HG02885 (cell line): ENCODE results near the gene SENP2.
A peak's percentile ranks its signal among the peaks of the same experiment; 100 is the strongest.
"Not testable (repeated sequence)": the region's sequence is repeated elsewhere in the genome, so short reads cannot be mapped to it uniquely, and the experiment has no call there.

ENCODE experiments used
- ATAC-seq: cut with Tn5 transposase; IDR thresholded peaks from one replicate; pipeline ENCODE4 v1.9.1; 2021; ENCODE audit warnings: mild to moderate bottlenecking; ENCODE audit not compliant: unreplicated experiment, poor library complexity

Gene SENP2

DNA sequence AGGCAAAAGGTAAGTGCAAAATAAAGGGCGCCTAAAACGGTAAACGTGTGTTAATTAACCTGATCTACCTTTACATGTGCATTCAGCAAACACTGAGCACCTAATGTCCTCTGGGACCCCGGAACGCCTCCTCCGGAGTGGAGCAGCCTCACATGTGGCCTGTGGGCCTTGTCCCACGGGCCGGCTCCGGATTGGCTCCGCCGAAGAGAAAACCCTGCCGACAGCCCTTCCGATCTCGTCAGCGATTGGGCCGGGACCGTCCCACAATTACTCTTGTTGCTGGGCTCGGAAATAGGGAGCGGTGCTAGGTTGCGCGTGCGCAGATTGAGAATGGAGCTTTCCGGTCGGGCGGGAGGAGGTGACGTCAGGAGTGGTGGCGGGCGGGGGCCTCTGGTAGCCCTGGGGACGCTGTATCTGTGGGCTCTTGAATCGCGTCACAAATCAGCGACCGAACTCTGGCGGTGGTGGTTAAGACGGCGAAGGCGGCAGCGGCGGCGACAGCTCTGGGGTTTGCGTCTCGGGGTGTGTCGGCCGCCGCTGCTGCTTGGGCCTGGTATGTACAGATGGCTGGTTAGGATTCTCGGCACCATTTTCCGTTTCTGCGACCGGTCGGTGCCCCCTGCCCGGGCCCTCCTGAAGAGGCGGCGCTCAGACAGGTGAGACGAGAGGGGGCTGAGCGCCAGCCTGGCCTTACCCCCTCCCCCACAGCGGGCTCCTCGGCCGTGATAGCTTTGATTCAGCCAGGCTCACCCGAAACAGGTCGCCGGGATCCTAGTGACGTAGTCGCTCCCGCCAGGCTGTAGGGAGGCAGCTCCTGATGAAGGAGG, at the start of gene SENP2:
Gene SENP2, plus strand, starts transcription at position 437 of the 827 bp plus-strand sequence. Its CDS starts 119 bp downstream, at position 556.
- ATAC-seq = peak; percentile 98

DNA sequence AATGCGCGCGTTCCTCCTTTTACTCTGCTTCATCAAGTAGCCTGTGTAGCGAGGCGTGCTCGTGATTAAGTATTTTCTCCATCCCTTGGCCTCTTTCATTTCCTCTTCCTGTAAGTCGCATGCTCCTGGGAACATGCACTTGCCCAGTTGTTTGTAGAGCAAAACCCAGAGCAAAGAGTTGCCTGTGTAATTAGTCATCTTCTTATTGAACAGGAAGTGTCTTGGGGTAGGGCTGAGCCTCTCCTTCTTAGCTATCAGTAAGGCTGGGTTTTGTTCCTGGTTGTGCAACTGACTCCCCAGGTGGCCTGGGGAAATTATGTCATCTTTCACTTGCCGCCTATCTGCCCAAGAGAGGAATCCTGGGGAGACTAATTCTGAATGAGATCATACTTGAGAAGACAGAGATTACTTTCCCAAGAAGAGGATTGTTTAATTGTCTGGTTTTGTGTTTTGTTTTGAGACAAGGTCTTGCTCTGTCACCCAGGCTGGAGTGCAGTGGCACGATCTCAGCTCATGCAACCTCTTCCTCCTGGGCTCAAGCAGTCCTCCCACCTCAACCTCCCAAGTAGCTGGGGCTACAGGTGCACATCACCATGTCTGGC, 48.6 kb upstream of the SENP2 start:
- peak; percentile 98 for ATAC-seq

DNA sequence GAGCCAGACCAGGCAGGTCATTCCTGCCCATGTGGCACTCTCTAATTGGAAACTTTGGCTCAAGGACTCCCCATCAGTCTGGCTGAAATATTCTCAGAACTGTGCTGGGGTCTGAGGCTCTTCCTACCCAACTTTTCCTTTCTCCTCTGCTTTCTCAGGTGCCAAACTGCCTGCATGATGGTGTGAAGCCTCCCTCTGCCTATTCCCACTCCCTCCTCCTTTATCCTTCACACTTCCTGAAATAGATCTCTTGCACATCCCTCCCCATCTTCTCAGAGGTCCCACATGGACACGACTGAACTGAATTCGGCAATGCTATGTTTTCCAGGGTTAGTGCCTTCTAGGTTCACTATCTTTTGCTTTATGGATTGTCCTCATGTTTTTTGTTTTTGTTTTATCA, 46.2 kb upstream of the SENP2 start:
- ATAC-seq = no peak

DNA sequence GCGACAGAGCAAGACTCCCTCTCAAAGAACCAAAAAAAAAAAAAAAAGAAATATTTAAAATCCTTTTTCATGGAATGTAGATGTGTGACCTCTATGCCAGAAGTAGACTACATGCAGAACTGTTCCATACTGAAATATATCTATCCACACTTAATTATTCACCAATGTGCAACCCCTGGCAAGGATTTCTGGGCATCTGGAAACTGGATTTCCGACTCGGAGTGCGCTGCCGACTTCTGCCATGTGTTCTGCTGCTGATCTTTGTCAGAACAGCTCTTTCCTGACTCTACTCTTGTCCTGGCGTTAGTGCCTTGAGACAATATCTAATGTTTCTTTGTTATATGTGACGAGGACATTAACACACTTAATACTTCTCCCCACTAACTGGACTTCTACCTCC, 45.4 kb upstream of the SENP2 start:
- ATAC-seq = no peak

DNA sequence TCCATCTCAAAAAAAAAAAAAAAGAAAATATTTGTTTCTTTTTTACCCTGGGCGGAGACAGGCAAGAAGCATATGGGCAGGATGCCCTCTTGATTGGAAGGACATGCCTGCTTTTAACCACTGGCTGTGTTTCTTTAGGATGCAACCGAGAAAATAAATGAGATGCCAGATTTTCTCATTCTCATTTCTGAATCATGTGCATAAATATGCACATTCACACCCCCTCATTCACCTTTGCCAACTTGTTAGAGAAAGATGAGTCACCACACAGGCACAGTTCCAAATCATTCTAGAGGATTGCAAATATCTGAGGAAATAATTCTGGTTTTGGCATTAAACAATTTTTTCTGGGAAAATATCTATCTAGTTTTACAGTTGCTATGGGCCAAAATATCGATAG, 37.0 kb upstream of the SENP2 start:
- ATAC-seq = no peak

DNA sequence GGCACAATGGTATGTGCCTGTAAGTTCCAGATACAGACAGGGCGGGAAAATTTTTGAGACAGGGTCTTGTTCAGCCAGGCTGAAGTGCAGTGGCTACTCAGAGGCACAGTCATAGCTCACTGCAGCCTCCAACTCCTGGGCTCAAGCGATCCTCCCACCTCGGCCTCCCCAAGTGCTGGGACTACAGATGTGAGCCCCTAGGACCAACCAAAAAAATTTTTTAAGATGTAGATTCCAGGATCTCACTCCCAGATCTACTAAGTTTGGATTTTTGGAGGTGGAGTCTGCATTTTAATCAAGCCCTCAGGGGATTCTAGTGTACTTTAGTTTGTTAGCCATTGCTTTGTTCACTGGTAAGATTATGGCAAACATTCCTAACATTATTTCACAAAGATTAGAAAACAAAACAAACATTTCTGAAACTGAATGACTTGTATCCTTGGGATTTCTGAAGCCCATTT, 36.4 kb upstream of the SENP2 start:
- ATAC-seq = no peak

DNA sequence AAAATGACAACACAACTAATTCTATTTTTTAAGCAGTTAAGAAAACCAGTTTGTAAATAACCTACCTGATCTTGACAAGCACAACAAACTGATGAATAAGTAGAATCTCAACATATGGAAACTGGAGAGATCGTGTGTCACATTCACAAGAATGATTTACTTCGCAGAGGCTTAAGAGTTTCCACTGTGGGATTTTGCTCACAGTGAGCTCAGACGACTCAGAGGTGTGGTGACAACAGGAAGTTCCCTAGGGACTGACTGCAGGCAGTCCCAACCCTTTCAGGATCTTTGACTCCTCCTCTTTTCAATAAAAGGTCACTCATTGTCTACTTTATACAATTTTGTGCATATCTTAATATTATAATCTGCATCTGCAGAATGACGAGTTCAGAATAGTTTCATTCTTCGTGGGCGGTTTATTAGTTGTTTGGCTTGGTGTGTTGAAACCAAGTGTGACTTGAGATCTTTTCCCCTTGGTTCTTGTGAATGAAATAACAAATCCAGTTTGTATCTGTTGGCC, 33.7 kb upstream of the SENP2 start, which contains the start of gene LIPH:
Gene LIPH, minus strand, starts transcription at position 231 of the 520 bp plus-strand sequence. Its CDS starts 117 bp downstream, at position 114.
- ATAC-seq = peak; percentile 80

DNA sequence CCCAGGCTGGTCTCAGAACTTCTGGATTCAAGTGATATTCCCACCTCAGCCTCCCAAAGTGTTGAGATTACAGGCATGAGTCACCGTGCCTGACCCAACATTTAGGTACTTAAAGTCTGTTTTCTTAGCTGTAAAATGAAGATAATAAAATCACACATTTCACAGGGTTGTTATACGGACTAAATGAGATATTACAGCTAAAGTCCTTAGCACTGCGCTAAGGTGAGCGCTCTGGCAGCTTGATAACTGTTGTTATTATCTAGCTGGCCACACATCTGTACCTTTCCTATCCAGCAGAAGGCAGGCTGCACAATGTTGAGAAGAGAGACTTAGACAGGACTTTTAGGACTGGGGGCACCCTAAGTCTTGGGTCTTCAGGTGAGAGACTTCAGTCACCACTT, 31.0 kb upstream of the SENP2 start:
- no peak for ATAC-seq

DNA sequence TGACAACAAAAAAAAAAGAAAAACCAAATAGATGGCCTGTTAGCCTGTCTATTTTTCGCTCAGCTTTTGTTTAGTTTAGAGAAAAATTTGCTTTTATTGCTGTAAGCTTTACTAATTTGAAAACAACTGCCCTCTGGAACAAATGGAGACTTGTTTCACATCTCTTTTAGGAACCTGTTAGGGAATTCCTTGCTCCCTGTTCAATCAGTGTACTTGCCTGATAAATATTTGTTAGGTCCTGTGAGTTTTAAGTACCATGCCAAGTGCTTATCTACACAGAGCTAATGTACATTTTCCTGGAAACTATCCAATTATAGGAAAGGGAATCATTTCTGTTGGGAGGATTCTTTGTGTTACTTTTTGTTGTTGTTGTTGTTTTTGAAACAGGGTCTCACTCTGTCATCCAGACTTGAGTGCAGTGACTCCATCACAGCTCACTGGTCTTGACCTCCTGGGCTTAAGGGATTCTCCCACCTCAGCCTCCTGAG, 30.2 kb upstream of the SENP2 start:
- no peak for ATAC-seq

DNA sequence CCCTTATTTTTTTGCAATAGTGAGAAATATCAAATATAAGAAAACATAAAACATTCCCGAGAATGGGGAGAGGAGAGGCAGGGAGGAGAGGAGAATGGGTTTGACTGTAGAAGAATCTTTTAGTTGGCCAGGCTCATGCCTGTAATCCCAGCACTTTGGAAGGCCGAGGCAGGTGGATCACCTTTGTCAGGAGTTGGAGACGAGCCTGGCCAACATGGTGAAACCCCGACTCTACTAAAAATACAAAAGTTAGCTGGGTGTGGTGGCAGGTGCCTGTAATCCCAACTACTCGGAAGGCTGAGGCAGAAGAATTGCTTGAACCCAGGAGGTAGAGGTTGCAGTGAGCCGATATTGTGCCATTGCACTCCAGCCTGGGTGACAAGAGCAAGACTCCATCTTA, 29.5 kb upstream of the SENP2 start:
- ATAC-seq = not testable (repeated sequence)

DNA sequence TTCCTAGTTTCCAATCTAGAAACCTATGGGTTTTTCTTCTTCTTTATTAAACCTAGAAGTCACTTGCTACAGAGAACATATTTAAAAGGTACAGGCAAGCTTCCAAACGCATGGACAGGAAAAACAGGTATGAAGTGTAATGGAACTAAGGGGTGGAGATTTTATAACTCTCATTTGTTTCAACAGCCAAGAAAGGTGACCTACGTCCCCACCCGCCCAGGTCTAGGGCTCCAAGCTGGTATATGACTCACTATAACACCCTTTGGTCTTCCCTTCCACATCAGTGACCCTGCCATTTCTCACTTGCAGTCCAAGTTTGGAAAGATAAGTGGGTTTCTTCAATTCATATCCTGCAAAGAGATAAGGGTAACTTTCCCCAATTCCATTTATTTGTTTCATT, 27.7 kb upstream of the SENP2 start:
- ATAC-seq = no peak

DNA sequence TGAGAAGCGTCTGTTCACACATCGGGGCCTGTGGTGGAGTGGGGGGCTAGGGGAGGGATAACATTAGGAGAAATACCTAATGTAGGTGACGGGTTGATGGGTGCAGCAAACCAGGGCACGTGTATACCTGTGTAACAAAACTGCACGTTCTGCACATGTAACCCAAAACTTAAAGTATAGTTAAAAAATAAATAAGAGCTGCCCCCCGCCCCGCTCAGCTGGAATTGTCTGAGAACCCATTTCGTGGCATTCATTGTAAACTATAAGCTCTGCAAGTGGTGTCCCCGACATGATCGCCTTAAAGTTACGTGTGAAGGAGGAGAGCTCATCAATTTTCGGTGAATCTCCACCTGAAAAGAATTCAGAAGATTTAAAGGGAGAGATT, 26.4 kb upstream of the SENP2 start:
- ATAC-seq = no peak

DNA sequence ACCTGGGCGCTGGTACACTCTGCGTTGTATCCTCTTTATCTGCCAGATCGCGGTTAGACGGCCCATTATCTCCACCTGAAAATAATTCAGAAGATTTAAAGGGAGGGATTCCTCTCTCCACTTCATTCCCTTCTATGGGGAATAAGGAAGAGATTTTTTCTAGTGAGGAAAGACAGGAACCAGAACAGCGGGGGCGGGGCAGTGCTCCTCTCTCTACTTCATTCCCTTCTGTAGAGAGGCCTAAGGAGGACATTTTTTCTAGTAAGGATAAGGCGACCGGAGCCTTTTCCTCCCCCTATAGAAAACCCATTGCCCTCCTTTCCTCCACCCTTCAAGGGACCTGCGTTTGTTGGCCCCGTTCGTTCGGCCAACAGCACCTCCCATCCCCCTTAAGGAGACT, 25.4 kb upstream of the SENP2 start:
- no peak for ATAC-seq

DNA sequence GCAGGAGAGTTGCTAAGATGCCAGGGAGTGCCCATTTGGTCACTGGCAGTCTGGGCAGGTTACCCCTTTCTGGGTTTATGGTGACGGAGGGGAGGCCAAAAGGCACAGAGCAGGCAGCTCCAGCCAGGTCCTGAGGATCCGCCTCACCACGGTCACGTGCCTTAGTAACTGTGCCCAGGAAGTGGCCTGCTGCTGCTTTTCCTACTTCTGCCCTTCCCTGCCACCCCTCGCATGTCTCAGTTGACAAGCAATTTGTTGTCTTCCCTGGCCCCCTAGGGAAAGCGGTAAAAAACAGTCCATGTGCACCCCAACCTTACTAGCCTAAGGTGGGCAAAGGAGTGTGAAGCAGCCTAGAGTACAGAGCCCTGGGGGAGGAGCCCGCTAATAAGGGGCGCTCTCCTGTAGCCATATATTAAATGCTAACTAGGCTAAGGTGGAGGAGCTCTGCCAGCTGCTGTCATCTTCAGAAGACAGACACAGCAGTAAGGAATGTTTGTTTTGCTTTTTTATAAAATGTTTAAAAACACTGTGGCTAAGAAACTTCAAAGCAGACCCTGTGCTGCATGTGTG, 24.6 kb upstream of the SENP2 start:
- no peak for ATAC-seq

DNA sequence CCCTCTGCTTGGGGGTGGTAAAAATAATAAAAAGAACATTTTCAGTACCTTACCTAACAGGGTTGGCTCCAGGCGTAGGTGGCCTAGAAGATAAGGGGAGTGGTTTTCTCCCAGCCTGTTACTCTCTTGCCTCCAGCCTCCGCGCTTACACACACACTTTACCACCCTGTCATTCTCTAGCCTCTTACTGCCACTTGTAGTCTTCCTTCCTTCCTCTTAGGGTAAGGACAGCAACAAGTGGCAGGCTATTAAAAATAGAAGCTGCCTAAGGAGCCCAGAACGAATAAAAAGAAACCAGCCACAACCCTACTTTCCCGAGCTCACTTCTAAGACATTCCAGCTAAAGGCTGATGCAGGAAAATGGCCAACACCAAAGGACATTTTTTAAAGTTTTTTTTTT, 24.1 kb upstream of the SENP2 start:
- no peak for ATAC-seq

DNA sequence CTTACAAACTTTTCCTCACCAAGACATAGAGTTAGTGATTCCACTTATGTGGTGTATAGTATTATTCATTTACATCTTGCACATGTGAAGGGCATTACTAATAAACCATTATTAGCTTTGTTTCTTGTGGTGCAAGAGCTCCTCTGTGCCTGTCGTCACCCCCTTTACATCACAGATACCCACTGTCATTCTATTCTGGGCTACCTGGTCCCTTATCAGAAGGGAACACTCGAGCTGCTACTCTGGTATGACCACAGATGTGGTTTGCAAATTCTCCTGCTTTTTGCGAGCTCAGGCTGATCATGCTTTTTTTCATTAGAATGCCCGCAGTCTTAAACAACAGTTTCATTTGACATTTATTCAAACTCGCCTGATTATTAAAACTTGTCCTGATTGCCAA, 13.9 kb upstream of the SENP2 start:
- no peak for ATAC-seq

DNA sequence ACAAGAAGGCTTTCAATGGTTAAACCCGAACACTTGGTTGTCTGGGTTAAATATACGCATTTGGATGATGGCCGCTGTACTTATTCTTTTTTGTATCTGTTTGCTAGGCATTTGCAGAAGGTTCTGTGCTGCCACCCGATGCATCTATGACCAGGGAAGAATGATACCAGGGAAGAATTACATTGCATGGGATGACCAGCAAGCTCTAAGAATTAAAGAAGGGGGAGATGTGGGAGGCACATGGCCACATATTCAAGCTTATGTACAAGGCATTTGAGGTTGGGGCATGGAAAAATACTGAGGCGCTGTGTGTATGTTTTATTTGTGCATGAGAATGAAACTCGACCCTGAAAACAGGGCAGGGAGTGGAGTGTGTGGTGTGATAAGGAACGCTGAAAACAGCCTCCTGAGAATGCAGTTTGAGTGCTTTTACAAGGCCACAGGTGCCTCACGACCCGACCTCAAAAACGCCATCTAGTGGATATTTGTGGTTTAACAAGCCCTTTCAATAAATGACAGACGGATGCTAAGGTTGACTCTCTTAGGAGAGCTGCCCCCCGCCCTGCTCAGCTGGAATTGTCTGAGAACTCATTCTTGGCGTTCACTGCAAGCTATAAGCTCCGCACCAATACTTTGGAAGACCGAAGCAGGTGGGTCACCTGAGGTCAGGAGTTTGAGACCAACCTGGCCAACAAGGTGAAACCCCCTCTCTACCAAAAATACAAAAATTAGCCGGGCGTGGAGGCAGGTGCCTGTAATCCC, 10.8 kb upstream of the SENP2 start:
- ATAC-seq = not testable (repeated sequence)

DNA sequence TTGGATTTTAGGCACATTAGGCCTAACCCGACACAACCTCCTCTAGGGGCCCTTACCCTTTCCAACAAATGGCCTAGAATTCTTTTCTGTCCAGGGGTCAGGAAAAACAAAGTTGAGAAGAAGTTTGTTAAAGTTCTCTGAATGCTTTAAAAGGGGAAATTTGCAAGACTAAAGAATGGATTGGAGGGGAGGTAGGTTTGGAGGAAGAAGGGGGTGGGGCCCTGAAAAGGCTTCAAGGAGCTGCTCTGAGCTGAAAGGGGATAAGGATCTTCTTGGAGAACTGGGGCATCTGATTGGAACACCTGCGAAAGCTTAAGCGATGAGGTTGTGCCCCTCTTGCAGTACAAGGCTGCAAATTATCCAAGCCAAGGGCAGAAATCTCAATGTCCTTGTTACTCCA, 3.9 kb upstream of the SENP2 start:
- no peak for ATAC-seq

DNA sequence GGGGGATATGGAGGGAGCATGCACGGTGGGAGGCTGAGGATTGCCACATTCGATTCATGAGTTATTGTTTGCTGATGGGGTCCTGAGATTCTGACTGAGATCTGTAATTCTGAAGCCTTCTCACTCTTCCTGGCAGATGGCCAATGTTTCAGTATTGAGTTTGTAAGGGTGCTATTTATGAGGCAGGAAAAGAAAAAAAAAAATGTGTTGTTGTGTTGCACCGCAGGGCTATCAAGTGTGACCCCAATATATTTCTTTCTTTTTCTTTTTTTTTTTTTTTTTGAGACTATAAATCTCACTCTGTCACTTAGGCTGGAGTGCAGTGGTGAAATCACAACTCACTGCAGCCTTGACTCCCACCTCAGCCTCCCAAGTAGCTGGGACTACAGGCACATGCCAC, 3.2 kb upstream of the SENP2 start:
- ATAC-seq = no peak

DNA sequence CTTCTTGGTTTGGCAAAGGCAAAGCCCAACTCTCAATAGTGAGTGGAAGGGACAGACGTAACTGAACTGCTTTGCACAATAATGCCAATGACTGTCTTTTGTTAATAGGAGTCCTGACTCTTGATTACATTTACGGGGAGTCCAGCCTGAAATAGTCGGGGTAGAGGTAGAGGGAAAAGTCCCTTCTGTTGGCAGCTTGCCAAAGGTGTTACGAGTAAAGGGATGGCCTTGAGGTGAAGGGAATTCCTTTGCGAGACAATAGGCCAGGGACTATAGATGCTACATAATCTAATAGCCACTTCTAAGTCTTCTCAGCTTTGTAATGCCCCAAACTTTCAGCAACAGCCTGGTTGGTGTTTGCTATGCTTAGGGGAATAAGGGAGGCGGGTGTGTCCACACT, 2.2 kb upstream of the SENP2 start:
- no peak for ATAC-seq
